ENCODE measurements around the gene AK4.

GRCh38 chr1:65253800-65254319 lies 105.9 kb downstream of the AK4 start:
- no peak for TF ChIP-seq GABPB1 (CRISPR knock-in tag; IDR thresholded peaks at IDR 0.05)
- no peak for TF ChIP-seq SOX15 (CRISPR knock-in tag; IDR thresholded peaks at IDR 0.05)
- TF ChIP-seq CTCF (IDR thresholded peaks at IDR 0.05), result no peak
- no peak for TF ChIP-seq CREM (CRISPR knock-in tag; IDR thresholded peaks at IDR 0.05)
- TF ChIP-seq TEAD4 (CRISPR knock-in tag; IDR thresholded peaks at IDR 0.05), result no peak
- no peak for TF ChIP-seq SP1 (CRISPR knock-in tag; conservative IDR thresholded peaks at IDR 0.05)
- TF ChIP-seq HMGXB4 (CRISPR knock-in tag; IDR thresholded peaks at IDR 0.05), result no peak
- TF ChIP-seq ZNF121 (CRISPR knock-in tag; IDR thresholded peaks at IDR 0.05), result no peak
- TF ChIP-seq MLX (CRISPR knock-in tag; IDR thresholded peaks at IDR 0.05), result no peak
- TF ChIP-seq TCF7 (CRISPR knock-in tag; IDR thresholded peaks at IDR 0.05; ENCODE audit: low read depth), result no peak
- no peak for TF ChIP-seq ZNF219 (CRISPR knock-in tag; IDR thresholded peaks at IDR 0.05; ENCODE audit: borderline replicate concordance)
- 0 out of 2 replicates have a peak, but pooled peaks have one; percentile 26 for TF ChIP-seq KAT7 (CRISPR knock-in tag; IDR thresholded peaks at IDR 0.05; ENCODE audit: borderline replicate concordance)
